HG02885 (cell line): ENCODE measurements around the gene PLPP1.
"Not testable (repeated sequence)": the region's sequence is repeated elsewhere in the genome, so short reads cannot be mapped to it uniquely, and the experiment has no call there.

Source experiments
- ATAC-seq: cut with Tn5 transposase; IDR thresholded peaks from one replicate; pipeline ENCODE4 v1.9.1; 2021; ENCODE audit warnings: mild to moderate bottlenecking; ENCODE audit not compliant: unreplicated experiment, poor library complexity

The PLPP1 gene

DNA sequence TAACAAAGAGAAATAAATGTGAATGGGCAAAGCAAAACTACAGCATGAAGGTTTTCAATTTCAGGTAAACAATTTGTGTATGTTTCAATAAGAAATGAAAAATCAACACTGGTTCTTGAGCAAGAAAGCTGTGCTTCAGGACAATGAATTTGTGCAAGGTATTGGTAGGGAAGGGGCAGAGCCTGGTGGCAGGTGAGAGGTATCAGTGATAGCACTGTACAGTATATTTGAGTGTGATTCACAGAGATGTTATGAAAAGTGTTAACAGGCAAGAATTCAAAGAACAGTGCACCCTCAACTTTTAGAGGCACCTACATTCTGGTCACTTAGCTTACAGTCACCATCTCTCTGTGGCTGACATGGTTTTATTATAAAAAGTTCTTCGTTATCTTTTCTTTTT, 25.7 kb downstream of the PLPP1 start:
- ATAC-seq, result no peak

- no peak for ATAC-seq
Observed at GRCh38 chr5:55507574-55507973, 27.2 kb downstream of the PLPP1 start.

- ATAC-seq, result not testable (repeated sequence)
Observed at GRCh38 chr5:55505711-55506110, 29.1 kb downstream of the PLPP1 start.

GRCh38 chr5:55503917-55504316, 30.8 kb downstream of the PLPP1 start:
- not testable (repeated sequence) for ATAC-seq

- ATAC-seq, result no peak
Observed at GRCh38 chr5:55502759-55503158, 32.0 kb downstream of the PLPP1 start.

- no peak for ATAC-seq
Observed at GRCh38 chr5:55498457-55498856, 36.3 kb downstream of the PLPP1 start.

DNA sequence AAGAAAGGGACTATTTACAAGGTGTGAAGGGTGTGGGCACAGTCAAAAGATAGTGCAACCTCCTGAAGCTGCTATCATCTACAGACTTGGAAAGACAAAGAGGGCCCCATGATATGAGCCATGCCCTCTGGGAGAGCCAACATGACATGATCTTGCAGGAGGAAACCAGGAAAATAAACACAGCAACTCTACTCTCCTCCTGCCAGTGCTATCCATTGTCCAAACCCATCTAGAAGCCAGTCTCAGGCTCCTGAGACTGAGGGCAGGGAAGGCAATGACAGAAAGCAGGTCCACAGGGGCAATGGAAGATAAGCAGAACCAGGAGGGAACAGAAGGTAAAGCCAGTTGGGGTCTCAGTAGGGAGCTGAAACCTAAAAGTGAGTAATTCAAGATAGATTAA, 37.1 kb downstream of the PLPP1 start:
- ATAC-seq, result no peak

- ATAC-seq, result no peak
Observed at GRCh38 chr5:55495216-55495615, 39.5 kb downstream of the PLPP1 start.

- ATAC-seq, result no peak
Observed at GRCh38 chr5:55492449-55492848, 42.3 kb downstream of the PLPP1 start.

DNA sequence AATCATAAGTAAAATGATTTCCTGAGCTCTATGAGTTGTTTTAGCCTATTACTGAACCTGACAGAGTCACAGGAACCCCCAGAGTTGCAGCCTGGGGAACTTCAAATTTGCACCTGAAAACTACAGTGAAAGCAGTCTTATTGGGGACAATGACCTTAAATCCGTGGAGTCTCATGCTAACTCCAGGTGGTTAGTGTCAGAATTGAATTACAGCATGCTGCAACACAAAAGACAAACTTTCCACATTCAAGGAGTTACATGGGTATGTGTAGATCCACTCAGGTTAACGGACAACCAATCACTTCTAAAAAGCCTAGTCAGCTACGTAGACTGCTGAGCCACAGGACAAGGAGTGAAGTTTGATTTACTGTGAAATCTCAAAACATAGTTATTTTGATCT, 49.7 kb downstream of the PLPP1 start:
- ATAC-seq, result no peak

GRCh38 chr5:55484531-55484930, 50.2 kb downstream of the PLPP1 start:
- no peak for ATAC-seq

GRCh38 chr5:55483885-55484284, 50.9 kb downstream of the PLPP1 start:
- ATAC-seq, result no peak

- ATAC-seq, result no peak
Observed at GRCh38 chr5:55481293-55481855, 53.4 kb downstream of the PLPP1 start.

DNA sequence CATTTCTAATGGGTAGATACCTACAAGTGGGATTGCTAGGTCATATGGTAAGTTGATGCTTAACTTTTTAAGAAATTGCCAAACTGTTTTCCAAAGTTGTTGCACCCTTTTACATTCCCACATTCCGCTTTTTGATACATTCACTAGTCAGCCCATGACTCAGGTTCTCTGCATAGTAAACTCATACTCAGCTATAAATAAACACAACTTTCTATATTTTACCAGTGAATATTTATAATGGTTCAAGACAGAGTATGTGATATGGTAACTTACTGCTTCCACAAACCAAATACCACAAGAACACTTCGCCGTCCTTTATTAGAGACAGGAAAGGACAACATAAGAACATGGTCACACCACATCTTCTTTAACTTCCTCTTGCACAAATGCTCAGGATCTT, 54.0 kb downstream of the PLPP1 start:
- ATAC-seq, result no peak

- ATAC-seq, result no peak
Observed at GRCh38 chr5:55472642-55473041, 62.1 kb downstream of the PLPP1 start.

DNA sequence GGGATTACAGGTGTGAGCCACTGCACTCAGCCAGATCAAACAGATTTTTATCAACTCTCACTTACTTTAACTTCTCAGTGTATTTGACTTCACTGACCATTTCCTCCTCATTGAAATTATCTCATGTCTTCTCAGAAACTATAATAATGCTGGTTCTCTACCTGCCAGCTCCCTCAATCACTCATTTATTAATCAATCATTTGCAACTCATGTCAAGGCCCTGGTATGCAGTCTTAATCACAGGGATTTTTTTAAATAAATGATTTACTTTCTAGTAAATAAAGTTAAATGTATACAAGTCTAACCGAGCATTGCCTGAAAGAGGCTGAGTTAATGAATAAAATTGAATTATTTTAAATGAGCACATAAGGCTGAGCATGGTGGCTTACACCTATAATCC, 63.3 kb downstream of the PLPP1 start:
- no peak for ATAC-seq

GRCh38 chr5:55470282-55470681, 64.5 kb downstream of the PLPP1 start:
- no peak for ATAC-seq

- ATAC-seq, result no peak
Observed at GRCh38 chr5:55469839-55470238, 64.9 kb downstream of the PLPP1 start.

DNA sequence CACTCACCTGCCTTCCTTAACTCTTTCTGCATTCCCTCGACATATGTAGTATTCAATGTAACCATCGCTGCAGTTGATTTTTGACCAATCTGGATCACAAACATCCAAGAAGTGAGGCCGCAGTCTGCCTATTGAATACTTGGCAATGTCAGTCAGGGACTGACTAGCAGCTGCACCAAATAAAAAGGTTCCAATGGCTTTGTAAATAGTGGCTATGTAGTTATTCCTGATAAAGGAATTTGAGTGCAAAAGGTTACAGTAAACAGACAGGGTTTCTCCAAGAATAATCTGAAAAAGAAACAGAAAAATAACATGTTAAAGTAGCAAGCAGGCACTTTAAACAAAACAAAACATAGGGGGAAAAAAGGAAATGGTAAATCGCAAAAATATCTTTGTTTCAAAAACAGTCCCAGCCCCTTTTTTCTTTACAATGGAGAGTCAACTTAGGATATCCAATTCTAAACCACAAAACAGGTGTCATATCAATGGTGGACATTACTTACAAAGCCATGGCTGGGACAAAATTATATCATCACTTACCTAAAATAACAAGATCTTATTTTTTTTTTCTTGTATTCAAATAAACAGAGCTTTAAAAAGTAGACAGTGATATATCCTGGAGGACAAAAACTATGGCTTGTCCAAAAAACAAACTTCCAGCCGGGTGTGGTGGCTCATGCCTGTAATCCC, 66.8 kb downstream of the PLPP1 start:
- no peak for ATAC-seq

- ATAC-seq, result no peak
Observed at GRCh38 chr5:55463613-55464012, 71.2 kb downstream of the PLPP1 start.

- no peak for ATAC-seq
Observed at GRCh38 chr5:55459572-55459971, 75.2 kb downstream of the PLPP1 start.

GRCh38 chr5:55456216-55456895, 78.4 kb downstream of the PLPP1 start:
- no peak for ATAC-seq
